Measurements from ENCODE around the gene B4GALT3. TPM values are rescaled to one million over a fixed set of nuclear protein-coding genes. Genes with fewer than 3 reads are reported as not detected.

Gene B4GALT3
- polyA plus RNA-seq, 3 donors: 16.8 to 50.3 (median 21.0) TPM

- Histone ChIP-seq H3K4me1 (ENCODE audit: control insufficient read depth in 1 of 2, insufficient read depth in 2 of 2, low read length in 2 of 2) (peaks cover 18 to 20% of the 10 kb centered on the region in 2 donors), H3K9me3 (replicated peaks in 1 of 2; ENCODE audit: control insufficient read depth in 1 of 2, insufficient read depth in 1 of 2, low read length in 2 of 2) (no peaks in the 10 kb centered on the region), H3K27ac (ENCODE audit: low read depth in 1 of 2, low read length in 2 of 2) (no peak overlapping the region), H3K9ac (ENCODE audit: insufficient read depth, low read length, poor library complexity, severe bottlenecking) (no peak overlapping the region), H3K4me3 (replicated peaks in 1 of 3; ENCODE audit: low read depth in 2 of 3, low read length in 3 of 3) (no peak overlapping the region), H3K36me3 (replicated peaks in 1 of 2; ENCODE audit: control insufficient read depth in 1 of 2, insufficient read depth in 2 of 2, low read length in 2 of 2) (peaks cover 55 to 72% of the 10 kb centered on the region in 2 donors), H2AFZ (ENCODE audit: insufficient read depth, low read depth, low read length, poor library complexity, severe bottlenecking) (no peak overlapping the region), H3K27me3 (ENCODE audit: control insufficient read depth in 2 of 2, insufficient read depth in 2 of 2, low read length in 2 of 2) (no peaks in the 10 kb centered on the region), H4K20me1 (ENCODE audit: insufficient read depth, low read length) (no peaks in the 10 kb centered on the region), H3K4me2 (replicated peaks; ENCODE audit: extremely low read depth, low read length, poor library complexity, severe bottlenecking) (no peak overlapping the region), H3K79me2 (ENCODE audit: insufficient read depth, low read length) (peaks cover 8% of the 10 kb centered on the region)
- WGBS (ENCODE audit: insufficient coverage): no CpG with 5 or more reads among the region's 5 CpGs
- Mint-ChIP-seq H3K27me3 (ENCODE audit: low read depth in 3 of 3) (peaks cover 0 to 2% (median 0%) of the 10 kb centered on the region in 3 donors), H3K4me1 (peaks cover 27% of the 10 kb centered on the region), H3K9me3 (no peaks in the 10 kb centered on the region), H3K36me3 (peaks cover 65 to 79% of the 10 kb centered on the region in 2 donors), H3K27ac (peak overlapping the region in 1 of 7 donors; percentile 47), H3K4me3 (no peak overlapping the region)
- intact Hi-C loops (cut with micrococcal nuclease): no loop called here
- TF ChIP-seq CTCF (IDR thresholded peaks at IDR 0.05): no peak
- DNase-seq: no peak
Measured at GRCh38 chr1:161171191-161171590, 6.1 kb downstream of the B4GALT3 start.

- WGBS (ENCODE audit: insufficient coverage): 97% methylated on average over 8 of the region's 9 CpGs
- H3K9ac ChIP-seq (ENCODE audit: insufficient read depth, low read length, poor library complexity, severe bottlenecking): no peak overlapping the region
- H3K36me3 Mint-ChIP-seq: peaks cover 57 to 69% of the 10 kb centered on the region in 2 donors
- no peaks in the 10 kb centered on the region for H3K27me3 ChIP-seq (ENCODE audit: control insufficient read depth in 2 of 2, insufficient read depth in 2 of 2, low read length in 2 of 2)
- H3K27ac ChIP-seq (ENCODE audit: low read depth in 1 of 2, low read length in 2 of 2): peak overlapping the region in 1 of 2 donors; percentile 35
- H3K27ac Mint-ChIP-seq: peak overlapping the region in 2 of 7 donors; percentile 22 to 45
- intact Hi-C loops (cut with micrococcal nuclease): no loop called here
- H3K4me3 Mint-ChIP-seq: no peak overlapping the region
- peaks cover 39 to 62% of the 10 kb centered on the region in 2 donors for H3K36me3 ChIP-seq (replicated peaks in 1 of 2; ENCODE audit: control insufficient read depth in 1 of 2, insufficient read depth in 2 of 2, low read length in 2 of 2)
- no peaks in the 10 kb centered on the region for H4K20me1 ChIP-seq (ENCODE audit: insufficient read depth, low read length)
- no peak overlapping the region for H3K4me2 ChIP-seq (replicated peaks; ENCODE audit: extremely low read depth, low read length, poor library complexity, severe bottlenecking)
- H3K9me3 Mint-ChIP-seq: no peaks in the 10 kb centered on the region
- peaks cover 26% of the 10 kb centered on the region for H3K4me1 Mint-ChIP-seq
- no peak for TF ChIP-seq CTCF (IDR thresholded peaks at IDR 0.05)
- H3K4me1 ChIP-seq (ENCODE audit: control insufficient read depth in 1 of 2, insufficient read depth in 2 of 2, low read length in 2 of 2): peaks cover 21 to 26% of the 10 kb centered on the region in 2 donors
- no peak overlapping the region for H2AFZ ChIP-seq (ENCODE audit: insufficient read depth, low read depth, low read length, poor library complexity, severe bottlenecking)
- H3K79me2 ChIP-seq (ENCODE audit: insufficient read depth, low read length): no peaks in the 10 kb centered on the region
- DNase-seq: no peak
- H3K27me3 Mint-ChIP-seq (ENCODE audit: low read depth in 3 of 3): peaks cover 0 to 2% (median 0%) of the 10 kb centered on the region in 3 donors
- no peak overlapping the region for H3K4me3 ChIP-seq (replicated peaks in 1 of 3; ENCODE audit: low read depth in 2 of 3, low read length in 3 of 3)
- H3K9me3 ChIP-seq (replicated peaks in 1 of 2; ENCODE audit: control insufficient read depth in 1 of 2, insufficient read depth in 1 of 2, low read length in 2 of 2): no peaks in the 10 kb centered on the region
Measured at GRCh38 chr1:161168906-161169305, 8.4 kb downstream of the B4GALT3 start.
